Measurements from ENCODE around the gene WWOX. TPM values are rescaled to one million over a fixed set of nuclear protein-coding genes. Genes with fewer than 3 reads are reported as not detected.

The WWOX gene
- polyA plus RNA-seq, 3 donors = 40.3 to 43.7 (median 41.5) TPM

DNA sequence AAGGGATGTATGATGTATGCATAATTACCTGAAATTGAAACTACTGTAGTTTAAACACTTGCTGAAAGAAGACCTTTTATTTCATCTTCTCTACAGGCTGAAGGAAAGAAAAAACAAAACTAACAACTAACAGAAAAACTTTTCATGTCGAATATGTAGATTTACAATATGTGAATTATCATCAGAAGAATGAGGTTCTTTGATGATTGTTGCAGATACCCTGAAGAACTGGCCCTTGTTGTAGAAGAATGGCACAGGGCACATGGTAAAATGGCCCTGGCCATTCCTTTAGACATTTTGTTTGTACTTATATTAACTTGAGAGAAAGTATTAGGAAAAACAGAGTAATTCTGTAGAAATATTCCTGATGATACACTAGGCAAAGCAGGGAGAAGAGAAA, 1057.3 kb downstream of the WWOX start:
- no peak for DNase-seq (ENCODE audit: low read depth in 3 of 3, low spot score in 2 of 3)

DNA sequence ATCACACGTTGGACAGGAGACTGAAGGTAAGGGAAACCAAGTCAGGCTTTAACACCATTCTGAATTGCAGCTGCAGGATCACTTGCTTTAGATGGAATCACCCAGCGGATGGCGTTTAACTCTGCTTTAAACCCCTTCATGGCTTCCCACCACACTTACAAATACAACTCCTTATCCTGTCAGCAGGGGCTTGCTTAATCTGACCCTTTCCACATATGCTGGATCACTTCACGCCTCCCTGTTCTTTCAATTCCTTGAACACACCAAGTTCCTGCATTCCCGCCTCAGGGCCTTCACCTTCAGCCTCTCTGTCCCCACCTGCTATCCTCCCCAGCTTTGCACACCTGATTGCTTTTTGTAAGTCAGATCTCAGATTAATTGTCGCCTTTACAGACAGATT, 1058.9 kb downstream of the WWOX start:
- DNase-seq (ENCODE audit: low read depth in 3 of 3, low spot score in 2 of 3) = no peak

DNA sequence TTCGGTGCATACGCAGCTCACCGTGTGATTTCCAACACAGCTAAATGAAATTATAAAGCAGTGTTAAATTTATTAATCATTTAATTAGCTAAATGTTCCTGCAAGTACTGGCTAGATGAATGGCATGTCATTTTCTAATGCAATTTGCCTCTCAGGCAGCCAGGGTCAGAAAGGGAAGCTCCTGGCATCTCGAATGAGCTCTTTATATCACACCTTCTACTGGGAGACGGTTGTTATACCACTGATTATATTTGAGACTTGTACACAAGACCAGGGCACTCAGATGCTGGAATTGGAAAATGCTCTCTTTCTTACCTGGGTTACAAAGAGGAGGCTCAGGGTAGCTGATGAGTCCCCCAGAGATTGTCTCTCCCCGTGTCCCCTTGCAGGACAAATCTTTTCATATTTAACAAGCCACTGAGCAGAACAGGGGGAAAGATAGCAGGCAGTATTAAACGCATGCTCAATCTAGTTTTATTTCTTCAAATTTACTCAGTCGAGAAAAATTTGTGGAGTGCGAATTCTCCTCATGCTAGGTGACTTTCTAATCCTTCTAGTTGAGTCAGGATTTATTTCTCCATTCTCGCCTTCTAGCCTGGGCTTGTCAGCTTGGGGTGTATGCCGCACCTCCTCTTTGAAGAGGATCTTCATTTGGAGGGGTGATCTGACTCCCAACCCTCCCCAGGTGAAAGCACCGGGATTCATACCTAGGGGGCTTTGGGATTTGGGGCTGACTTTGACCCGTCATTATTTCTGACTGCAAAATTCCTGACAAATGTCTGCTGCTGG, 1060.0 kb downstream of the WWOX start:
- no peak for DNase-seq (ENCODE audit: low read depth in 3 of 3, low spot score in 2 of 3)

DNA sequence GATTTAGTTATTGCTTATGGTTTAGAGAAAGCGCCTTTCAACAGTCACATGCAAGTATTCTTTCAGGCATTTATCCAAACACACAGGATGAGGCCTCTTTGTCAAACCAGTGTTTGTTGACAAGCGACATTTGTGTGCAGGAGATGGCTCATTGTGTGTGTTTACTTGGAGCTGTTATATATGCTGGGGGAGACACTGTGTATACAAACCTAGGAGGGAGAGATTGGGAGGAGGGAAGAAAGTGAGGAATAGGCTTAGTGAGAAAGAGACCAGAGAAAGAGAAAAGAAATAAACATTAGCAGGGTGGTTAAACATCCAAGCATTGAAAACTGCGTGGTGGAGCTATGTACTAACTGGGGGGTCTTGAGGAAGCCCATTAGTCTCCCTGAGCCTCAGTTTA, 1063.5 kb downstream of the WWOX start:
- DNase-seq (ENCODE audit: low read depth in 3 of 3, low spot score in 2 of 3) = no peak

DNA sequence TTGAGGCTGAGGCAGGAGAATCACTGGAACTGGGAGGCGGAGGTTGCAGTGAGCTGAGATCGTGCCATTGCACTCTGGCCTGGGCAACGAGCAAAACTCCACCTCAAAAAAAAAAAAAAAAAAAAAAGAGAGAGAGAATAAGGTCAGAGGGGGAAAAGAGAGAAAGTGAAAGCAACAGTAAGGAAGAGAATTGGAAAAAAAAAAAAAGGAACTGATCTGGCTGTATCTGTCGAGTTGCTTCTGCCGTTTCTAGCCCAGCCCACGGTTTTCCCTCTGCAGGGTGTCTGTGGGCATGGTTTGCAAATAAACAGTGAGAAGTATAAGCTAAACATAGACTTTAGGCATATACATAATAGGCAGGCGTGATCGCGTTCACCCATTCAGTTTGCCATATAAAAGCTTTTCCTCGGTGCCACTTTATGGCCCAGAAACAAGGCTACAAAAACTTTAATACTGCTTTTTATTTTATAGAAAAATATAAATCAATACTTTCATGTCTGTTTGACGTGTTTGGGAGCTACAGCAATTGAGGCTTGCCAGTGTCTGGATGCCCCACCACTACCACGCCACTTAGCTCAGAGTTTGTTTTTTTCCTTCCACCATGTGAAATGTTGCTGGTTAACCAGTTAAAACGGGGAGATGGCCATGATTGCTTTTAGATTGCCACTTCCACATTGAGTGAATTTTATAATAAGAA, 1064.4 kb downstream of the WWOX start:
- no peak for DNase-seq (ENCODE audit: low read depth in 3 of 3, low spot score in 2 of 3)

DNA sequence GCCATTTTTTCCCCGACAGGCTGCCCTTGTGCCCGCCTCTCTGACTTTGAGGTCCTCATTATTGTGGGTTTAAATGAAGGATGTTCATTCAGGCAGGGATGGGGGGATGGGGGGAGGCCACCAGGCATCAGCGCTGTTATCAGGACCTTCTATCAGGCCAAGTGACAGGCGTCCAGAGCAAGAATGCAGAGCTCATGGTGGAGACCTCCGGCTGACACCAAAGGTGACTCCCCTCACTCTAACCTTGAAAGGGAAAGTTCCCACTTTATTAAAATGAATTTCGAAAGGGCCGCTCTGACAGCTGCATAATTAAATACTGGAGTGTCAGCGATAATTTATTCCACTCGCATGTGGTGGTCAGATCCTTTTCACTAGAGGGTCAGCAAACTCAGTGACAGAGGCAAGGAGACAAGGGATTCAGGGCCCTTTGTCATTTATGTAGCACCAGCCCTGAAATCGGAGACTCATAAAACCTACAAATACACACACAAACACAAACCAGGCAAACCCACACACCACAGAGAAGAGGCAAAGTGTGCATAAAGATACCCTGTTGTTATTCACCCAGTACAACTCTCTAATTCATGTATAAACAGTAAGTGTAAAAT, 1065.0 kb downstream of the WWOX start:
- DNase-seq (ENCODE audit: low read depth in 3 of 3, low spot score in 2 of 3) = peak in 1 of 3 donors; percentile 13

DNA sequence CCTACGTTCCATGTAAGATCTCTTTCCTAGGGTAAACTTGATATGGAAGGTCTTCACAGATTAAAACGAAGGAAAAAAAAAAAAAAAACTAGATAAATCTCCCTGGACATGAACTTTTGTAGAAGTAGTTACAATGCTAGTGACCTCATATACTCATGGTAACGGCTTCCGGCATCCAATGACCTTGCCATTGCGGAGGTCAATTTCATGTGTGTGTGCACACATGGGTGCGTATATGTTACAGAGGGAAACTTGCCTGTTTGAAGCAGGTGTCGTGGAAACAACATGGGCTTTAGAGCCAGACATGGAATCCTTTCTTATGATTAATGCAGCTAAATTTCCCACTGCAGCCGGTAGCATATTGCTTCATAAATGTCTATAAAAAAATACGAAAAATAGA, 1065.6 kb downstream of the WWOX start:
- DNase-seq (ENCODE audit: low read depth in 3 of 3, low spot score in 2 of 3) = peak in 1 of 3 donors; percentile 36

DNA sequence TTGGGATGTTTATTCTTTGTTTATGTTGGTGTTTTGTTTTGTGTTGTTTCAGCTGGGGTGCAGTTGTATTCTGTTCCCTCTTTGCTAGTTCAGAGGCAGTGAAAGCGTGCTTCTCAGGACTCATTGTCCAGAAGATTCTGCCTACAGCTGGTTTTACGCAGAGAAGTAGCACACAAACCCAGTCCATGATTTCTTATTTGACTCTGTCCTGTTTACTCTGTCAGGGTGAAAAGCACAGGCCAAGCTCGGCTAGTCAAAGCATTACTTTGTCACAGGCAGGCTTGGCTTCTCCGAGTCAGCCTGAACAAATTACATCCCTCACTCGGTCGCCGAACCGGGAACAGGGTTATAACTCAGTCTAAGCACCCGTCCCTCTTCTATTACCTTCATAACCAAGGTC, 1066.1 kb downstream of the WWOX start:
- peak; percentile 21 to 51 (median 38) for DNase-seq (ENCODE audit: low read depth in 3 of 3, low spot score in 2 of 3)

DNA sequence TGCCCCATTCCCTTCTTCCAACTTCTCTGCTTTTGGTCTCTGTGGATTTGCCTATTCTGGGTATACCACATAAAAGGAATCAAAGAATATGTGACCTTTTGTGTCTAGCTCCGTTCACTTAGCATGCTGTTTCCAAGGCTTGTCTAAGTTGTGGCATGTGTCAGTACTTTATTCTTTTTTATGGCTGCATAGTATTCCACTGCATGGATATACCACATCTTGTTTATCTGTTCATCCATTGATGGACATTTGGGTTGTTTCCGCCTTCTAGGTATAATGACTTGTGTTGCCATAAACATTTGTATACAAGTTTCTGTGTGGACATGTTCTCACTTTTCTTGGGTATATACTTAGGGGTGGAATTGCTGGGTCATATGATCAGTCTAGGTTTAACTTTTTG, 1068.4 kb downstream of the WWOX start:
- no peak for DNase-seq (ENCODE audit: low read depth in 3 of 3, low spot score in 2 of 3)

DNA sequence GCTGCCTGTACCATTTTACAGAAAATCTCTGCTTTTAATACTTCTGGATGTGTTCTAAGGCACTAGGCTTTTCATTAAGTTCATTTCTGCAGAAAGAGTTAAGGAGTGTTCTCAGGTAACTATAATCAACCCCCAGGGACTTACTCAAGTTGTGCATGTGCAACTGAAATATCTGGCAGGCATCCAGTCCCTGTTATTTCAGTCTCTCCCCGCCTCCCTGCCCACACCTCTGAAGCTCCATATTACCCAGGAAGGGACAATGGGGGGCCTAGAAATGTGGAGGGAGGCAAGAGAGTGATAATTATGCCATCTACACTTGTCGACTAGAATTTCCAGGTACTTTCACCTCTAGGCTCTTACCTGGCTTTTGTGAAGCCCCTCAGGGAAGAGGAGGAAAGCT, 1068.9 kb downstream of the WWOX start:
- DNase-seq (ENCODE audit: low read depth in 3 of 3, low spot score in 2 of 3) = no peak

DNA sequence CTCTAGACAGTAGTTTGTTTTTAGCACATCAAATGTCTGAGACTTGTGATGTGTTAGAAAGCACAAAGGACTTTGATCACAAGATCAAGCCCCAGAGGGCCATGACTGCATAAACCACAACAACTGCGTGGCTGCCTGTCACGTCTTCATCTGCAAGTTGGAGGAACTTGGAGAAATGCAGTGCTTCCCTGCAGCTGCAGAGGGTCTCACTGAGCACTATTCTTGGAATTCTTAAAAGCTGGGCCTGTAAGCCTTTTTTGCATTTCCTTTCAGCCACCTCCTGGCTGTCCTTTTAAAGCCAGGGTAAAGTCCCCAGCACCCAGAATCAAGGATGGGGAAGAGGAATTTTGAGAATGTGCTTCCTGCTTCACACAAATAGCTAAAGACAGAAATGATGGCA, 1069.8 kb downstream of the WWOX start:
- no peak for DNase-seq (ENCODE audit: low read depth in 3 of 3, low spot score in 2 of 3)

DNA sequence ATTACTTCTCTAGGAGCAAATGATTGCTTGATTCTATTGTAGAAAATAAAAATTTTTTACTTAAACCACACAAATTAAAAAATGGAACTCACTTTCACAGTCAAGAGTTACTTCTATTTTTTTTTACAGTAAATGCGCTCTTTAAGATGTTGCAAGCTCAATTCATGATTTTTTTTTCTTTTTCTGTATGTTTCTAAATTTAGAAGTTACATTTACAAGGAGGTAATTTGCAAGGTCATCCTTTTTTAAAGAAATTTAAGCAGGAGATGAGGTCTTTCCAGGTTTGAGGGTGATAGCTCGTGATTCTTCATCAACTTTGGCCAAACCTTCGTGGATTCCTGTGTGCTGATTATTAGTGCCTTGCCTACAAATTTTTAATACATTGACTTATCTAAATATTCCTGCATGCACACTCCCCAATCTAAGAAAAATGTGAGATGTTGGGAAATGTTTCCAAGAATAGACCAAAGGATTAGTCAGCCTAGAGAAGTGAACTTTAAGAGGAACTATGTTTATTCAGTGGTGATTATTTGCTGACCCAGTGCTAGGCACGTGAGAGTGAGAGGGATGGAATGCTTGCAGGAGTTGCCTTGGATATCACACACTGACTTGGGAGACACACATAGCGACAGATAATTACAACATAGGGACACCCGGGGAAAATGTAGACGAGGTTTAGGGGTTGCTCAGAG, 1071.2 kb downstream of the WWOX start:
- no peak for DNase-seq (ENCODE audit: low read depth in 3 of 3, low spot score in 2 of 3)

DNA sequence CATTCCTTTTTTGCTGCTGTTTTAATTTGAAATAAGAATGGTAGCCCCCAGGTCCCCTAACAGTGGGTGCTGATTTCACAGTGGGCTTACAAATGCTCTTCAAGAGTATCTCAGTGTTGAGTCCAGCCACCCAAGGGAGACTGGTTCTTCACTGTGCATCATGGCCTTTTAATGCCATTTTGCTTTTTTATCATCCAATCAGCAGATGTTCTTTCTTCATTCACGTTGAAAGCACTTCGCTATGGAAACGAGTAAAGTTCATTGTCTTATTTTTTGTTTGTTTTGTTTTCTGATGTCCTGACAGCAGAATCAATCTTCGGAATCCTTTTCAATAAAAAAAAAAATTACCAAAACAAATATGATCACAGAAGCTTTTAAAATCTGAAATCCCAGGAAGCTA, 1072.0 kb downstream of the WWOX start:
- DNase-seq (ENCODE audit: low read depth in 3 of 3, low spot score in 2 of 3) = no peak

DNA sequence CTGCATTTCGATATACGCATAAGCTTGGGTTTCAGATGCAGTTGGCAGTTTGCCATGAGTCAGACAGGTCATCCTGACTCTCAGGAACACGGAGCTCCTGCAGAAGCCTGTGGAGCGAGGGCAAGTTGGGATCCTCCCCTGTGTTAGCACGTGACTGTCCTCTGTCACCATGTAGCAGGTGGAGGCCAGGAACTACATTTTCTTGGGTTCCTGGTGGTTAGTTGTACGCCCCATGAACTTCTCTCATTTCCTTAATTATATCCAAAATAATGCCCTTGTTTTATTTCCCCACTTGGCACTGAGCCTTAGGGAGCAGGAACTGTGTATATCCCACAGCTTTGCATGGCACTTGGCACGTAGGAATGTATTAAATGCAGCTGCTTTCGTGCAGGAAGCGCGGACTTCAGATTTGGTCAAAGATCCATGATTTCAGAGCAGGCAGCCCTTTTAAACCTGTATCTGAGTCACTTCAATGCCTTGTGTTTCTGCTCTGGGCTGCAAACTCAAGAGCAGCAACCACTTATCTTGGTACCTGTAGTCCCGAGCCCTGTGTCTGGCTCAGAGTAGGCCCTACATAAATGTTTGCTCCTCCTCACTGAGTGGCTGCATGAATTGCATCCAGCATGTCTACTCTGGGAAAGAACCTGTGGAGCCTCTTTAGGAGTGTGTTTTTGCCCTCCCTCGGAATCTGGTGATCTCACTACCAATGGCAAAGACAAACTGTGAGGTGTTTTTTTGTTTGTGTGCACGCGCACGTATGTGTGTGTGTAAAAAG, 1072.7 kb downstream of the WWOX start:
- peak; percentile 29 to 45 (median 36) for DNase-seq (ENCODE audit: low read depth in 3 of 3, low spot score in 2 of 3)

DNA sequence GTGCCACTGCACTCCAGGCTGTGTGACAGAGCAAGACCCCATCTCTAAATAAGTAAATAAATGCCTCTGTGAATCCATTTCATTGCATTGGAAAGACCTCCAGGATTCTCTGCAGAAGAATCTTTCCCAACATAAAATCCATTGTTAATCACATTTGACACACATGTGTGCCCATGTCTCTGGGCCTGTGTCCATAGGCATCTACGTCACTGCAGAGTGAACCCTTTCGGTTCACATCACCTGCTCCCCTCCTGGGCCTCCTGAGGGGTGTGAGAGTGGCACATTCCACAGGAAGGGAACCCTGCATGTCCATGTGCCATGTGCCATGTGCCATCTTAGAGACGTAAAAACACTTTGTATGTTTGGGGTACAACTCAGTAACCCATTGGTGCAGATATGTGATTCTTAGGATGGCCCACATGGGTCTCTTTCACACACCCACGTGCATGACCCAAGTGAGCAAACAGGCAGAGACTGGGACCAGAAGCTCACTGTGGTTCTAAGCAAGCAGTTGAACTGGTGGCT, 1073.6 kb downstream of the WWOX start:
- no peak for DNase-seq (ENCODE audit: low read depth in 3 of 3, low spot score in 2 of 3)

DNA sequence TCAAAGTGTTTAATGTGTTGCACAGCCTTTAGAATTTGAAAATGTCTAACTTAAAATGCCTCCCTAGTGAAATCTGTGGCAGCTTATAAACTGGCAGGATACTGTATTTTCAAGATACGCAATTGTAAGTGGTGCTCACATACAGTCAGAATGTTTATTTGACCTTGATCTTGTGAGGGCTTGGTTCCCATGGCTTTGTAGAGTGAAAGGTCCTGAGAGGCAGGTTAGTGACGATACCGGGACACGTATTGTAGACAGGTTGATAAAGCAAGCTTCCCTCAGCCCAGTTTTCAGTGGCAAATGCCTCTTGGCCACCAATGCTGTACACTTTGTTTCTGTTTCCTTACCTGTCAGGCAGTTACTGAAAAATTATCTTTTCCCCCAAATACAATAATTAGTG, 1074.5 kb downstream of the WWOX start:
- no peak for DNase-seq (ENCODE audit: low read depth in 3 of 3, low spot score in 2 of 3)

DNA sequence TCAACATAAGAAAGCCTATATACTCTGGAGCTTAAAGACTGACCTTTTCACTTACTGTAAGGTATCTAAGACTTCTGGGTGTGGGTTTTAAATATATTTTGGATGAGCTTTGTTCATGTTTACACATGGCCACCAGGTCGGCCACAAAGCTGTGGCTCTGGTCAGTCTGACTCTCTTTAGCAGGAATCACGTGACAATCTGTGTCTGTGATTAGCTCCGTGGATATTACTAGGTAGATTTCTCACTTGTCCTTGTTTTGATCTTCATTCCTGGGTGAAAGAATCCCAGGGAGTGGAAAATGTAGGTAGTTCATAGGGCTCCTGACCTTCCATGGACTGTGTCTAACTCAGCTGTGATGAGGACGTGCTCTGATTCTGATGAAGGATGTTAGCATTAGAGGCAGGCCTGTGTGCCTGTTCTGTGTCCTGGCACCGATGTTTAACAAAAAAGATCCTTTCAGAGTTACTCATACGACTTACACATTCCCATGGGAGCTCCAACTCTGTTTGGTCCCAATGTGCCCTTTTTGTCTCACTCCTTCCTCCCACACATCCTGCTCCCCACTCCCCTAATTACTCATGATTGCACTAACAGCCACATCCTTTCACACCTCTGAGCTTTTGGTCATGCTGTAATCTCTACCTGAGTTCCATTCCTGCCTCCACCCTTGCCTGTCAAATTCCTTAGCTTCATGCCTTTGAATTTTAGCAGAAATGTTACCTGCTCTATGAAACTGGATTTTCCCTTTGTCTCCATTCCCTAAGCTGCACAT, 1076.0 kb downstream of the WWOX start:
- DNase-seq (ENCODE audit: low read depth in 3 of 3, low spot score in 2 of 3) = no peak

DNA sequence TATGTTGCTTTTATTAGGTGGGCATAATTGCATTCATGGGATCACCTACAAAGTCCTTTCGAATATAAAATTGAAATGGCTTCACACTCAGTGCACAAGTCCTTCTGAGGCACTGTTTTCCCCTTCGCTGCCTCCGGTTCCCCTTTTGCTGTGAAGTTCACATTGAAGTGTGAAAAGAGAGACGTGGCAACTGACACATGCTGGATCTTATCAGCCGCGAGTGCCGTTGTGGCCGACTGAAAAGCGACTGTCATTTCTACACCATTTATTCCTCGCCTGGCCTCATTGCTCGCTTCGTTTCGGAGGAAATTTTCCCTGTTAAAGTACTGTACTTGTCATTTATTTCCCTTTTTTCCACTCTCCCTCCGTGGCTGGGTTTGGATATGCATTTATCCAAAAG, 1077.6 kb downstream of the WWOX start:
- DNase-seq (ENCODE audit: low read depth in 3 of 3, low spot score in 2 of 3) = no peak

DNA sequence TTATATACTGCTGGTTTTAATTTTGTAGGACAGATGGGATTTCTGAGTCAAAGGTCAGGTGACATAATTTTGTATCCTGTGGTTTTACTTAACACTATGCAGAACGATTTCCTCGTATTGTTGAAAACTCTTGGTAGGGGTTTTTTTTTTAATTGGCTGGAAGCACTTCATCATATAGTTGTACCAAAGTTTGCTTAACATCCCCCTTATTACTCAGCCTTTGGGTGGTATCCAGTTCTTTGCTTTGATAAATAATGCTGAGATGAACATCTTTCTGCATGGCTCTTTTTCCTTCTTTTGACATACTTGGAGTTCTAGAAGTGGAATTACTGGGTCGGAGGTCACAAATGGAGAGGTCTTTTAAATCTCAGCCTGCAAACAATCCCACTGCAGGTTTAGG, 1082.0 kb downstream of the WWOX start:
- DNase-seq (ENCODE audit: low read depth in 3 of 3, low spot score in 2 of 3) = no peak

DNA sequence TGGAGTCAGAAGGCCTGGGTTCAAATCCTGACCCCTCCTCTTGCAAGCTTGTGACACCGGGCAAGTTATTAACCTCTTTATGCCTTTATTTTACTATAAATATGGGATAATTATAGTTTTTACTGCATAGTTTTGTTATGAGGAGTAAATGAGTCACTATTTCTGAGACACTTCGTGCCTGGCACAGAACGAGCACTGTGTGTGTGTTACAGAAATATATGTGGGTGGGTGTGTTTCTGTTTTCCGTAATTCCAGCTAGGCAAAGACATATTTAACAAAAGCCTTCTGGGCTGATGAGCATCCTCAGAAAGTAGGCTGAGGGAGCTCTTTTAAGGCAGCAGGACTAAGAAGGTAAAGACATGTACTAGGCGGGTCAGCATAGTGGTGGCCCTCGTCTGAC, 1083.2 kb downstream of the WWOX start:
- no peak for DNase-seq (ENCODE audit: low read depth in 3 of 3, low spot score in 2 of 3)

All from right renal cortex interstitium (tissue), 3 donors.